ENCODE data around the gene AOC3. TPM values are rescaled to one million over a fixed set of nuclear protein-coding genes. Genes with fewer than 3 reads are reported as not detected.

Gene AOC3, protein sequence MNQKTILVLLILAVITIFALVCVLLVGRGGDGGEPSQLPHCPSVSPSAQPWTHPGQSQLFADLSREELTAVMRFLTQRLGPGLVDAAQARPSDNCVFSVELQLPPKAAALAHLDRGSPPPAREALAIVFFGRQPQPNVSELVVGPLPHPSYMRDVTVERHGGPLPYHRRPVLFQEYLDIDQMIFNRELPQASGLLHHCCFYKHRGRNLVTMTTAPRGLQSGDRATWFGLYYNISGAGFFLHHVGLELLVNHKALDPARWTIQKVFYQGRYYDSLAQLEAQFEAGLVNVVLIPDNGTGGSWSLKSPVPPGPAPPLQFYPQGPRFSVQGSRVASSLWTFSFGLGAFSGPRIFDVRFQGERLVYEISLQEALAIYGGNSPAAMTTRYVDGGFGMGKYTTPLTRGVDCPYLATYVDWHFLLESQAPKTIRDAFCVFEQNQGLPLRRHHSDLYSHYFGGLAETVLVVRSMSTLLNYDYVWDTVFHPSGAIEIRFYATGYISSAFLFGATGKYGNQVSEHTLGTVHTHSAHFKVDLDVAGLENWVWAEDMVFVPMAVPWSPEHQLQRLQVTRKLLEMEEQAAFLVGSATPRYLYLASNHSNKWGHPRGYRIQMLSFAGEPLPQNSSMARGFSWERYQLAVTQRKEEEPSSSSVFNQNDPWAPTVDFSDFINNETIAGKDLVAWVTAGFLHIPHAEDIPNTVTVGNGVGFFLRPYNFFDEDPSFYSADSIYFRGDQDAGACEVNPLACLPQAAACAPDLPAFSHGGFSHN
- total RNA-seq (40.6 TPM), polyA plus RNA-seq (ENCODE audit: insufficient read depth, low read depth, low replicate concordance) (15.1 TPM)
- long read RNA-seq, donor 1, full-length matches to known transcripts: 1 of 1 reads
- long read RNA-seq, donor 1, partial matches to known transcripts: 0 of 1 reads
- long read RNA-seq, donor 1, other reads (novel, unspliced or antisense): 0 of 1 reads
- long read RNA-seq, donor 2: 0 reads
- long read RNA-seq, donor 3: 0 reads
- long read RNA-seq, donor 4: 0 reads
- long read RNA-seq, donor 5, full-length matches to known transcripts: 1 of 1 reads
- long read RNA-seq, donor 5, partial matches to known transcripts: 0 of 1 reads
- long read RNA-seq, donor 5, other reads (novel, unspliced or antisense): 0 of 1 reads
- long read RNA-seq, donor 6: 0 reads
- long read RNA-seq, donor 7, full-length matches to known transcripts: 5 of 16 reads
- long read RNA-seq, donor 7, partial matches to known transcripts: 2 of 16 reads
- long read RNA-seq, donor 7, other reads (novel, unspliced or antisense): 9 of 16 reads
- long read RNA-seq, donor 8: 0 reads
- long read RNA-seq, donor 9, full-length matches to known transcripts: 2 of 2 reads
- long read RNA-seq, donor 9, partial matches to known transcripts: 0 of 2 reads
- long read RNA-seq, donor 9, other reads (novel, unspliced or antisense): 0 of 2 reads
- long read RNA-seq, donor 10: 0 reads

DNA sequence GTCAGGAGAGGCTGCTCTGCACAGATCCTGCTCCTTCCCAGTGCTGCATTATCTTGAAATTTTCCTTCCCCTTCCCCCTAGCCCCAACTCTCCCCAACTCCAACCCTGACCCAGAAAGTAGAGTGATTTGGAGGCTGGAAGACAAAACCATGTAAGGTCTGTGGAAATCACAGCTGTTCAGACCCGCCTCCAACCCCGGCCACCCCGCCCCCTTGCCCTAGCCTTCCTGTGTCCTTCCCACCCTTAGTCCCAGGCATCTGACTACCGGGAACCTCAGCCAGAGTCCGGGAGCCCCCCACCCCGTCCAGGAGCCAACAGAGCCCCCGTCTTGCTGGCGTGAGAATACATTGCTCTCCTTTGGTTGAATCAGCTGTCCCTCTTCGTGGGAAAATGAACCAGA lies at the start of gene AOC3:
TSS of gene AOC3 (plus strand) at position 246 of the 400 bp plus-strand sequence. CDS start at position 391, 145 bp downstream.
- FAIRE-seq: no peak
- H3K36me3 ChIP-seq (ENCODE audit: control insufficient read depth in 2 of 3, insufficient read depth in 3 of 3, low read length in 3 of 3): no peaks in the 10 kb centered on the region
- H3K9ac ChIP-seq (ENCODE audit: low read length in 3 of 3): no peak within 1 kb of the TSS
- peak within 1 kb of the TSS in 1 of 3 donors; percentile 37 for H3K4me3 ChIP-seq (ENCODE audit: low read length in 3 of 3)
- H3K9me3 ChIP-seq (ENCODE audit: control insufficient read depth in 2 of 3, insufficient read depth in 1 of 3, low read length in 3 of 3): no peaks in the 10 kb centered on the region
- TF ChIP-seq, protein P1, sequence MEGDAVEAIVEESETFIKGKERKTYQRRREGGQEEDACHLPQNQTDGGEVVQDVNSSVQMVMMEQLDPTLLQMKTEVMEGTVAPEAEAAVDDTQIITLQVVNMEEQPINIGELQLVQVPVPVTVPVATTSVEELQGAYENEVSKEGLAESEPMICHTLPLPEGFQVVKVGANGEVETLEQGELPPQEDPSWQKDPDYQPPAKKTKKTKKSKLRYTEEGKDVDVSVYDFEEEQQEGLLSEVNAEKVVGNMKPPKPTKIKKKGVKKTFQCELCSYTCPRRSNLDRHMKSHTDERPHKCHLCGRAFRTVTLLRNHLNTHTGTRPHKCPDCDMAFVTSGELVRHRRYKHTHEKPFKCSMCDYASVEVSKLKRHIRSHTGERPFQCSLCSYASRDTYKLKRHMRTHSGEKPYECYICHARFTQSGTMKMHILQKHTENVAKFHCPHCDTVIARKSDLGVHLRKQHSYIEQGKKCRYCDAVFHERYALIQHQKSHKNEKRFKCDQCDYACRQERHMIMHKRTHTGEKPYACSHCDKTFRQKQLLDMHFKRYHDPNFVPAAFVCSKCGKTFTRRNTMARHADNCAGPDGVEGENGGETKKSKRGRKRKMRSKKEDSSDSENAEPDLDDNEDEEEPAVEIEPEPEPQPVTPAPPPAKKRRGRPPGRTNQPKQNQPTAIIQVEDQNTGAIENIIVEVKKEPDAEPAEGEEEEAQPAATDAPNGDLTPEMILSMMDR (IDR thresholded peaks at IDR 0.05; ENCODE audit: borderline replicate concordance, extremely low read depth, insufficient read depth): no peak
- H3K27ac ChIP-seq (ENCODE audit: low read depth in 2 of 2, low read length in 2 of 2): no peak within 1 kb of the TSS
- DNase-seq: peak in 2 of 5 donors; percentile 41 to 92
- H3K27me3 ChIP-seq (ENCODE audit: control insufficient read depth, insufficient read depth, low read length): no peaks in the 10 kb centered on the region
- intact Hi-C loops (cut with DNase I): no loop called here
- H3K4me1 ChIP-seq (ENCODE audit: control insufficient read depth in 2 of 3, insufficient read depth in 2 of 3, low read depth in 1 of 3, low read length in 3 of 3): peaks cover 4 to 23% (median 9%) of the 10 kb centered on the region in 3 donors

DNA sequence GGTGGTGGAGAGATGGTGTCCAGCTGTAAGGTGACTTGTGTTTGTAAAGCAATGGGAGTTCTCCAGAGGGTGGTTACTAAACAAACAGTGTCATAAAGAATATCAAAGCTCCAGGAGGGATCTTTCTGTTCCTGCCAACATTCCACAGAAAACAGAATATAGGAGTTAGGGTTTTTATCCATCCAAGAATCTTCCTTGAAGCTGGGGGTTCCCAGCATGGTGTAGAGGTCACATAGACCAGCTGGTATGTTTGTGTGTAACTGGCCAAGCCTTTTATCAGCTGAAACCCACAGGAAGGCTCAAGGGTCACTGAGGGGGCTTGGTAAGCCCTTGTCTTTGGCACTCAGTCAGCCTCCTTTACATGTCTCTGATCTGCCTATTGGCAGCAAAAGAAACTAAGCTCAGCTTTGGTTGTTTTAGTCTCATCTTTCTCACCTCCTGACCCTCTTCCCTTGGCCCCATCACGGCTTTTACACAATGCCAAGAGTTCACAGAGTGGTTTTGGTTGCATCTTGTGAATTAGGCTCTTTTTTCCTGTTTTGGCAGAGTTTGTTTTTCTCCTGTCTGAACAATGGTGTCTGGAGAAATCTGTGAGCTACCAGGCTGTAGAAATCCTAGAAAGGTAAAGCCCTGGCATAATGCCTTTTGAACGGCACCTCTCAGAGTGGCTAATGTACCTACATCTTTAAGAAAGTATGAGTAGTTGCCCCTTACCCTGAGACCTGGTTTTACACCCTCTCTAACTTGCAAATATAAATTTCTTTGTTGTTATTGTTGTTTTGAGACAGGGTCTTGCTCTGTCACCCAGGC lies 47.7 kb upstream of the AOC3 start:
- H3K9ac ChIP-seq (ENCODE audit: low read length in 3 of 3): no peak overlapping the region
- TF ChIP-seq, protein P1 (IDR thresholded peaks at IDR 0.05; ENCODE audit: borderline replicate concordance, extremely low read depth, insufficient read depth): no peak
- H3K27me3 ChIP-seq (ENCODE audit: control insufficient read depth, insufficient read depth, low read length): no peaks in the 10 kb centered on the region
- peaks cover 2 to 8% (median 7%) of the 10 kb centered on the region in 3 donors for H3K4me1 ChIP-seq (ENCODE audit: control insufficient read depth in 2 of 3, insufficient read depth in 2 of 3, low read depth in 1 of 3, low read length in 3 of 3)
- no peak for FAIRE-seq
- H3K4me3 ChIP-seq (ENCODE audit: low read length in 3 of 3): no peak overlapping the region
- DNase-seq: peak in 2 of 5 donors; percentile 51 to 62
- no peaks in the 10 kb centered on the region for H3K36me3 ChIP-seq (ENCODE audit: control insufficient read depth in 2 of 3, insufficient read depth in 3 of 3, low read length in 3 of 3)
- H3K27ac ChIP-seq (ENCODE audit: low read depth in 2 of 2, low read length in 2 of 2): peak overlapping the region; percentile 47 to 48
- intact Hi-C loops (cut with DNase I): no loop called here
- no peaks in the 10 kb centered on the region for H3K9me3 ChIP-seq (ENCODE audit: control insufficient read depth in 2 of 3, insufficient read depth in 1 of 3, low read length in 3 of 3)

DNA sequence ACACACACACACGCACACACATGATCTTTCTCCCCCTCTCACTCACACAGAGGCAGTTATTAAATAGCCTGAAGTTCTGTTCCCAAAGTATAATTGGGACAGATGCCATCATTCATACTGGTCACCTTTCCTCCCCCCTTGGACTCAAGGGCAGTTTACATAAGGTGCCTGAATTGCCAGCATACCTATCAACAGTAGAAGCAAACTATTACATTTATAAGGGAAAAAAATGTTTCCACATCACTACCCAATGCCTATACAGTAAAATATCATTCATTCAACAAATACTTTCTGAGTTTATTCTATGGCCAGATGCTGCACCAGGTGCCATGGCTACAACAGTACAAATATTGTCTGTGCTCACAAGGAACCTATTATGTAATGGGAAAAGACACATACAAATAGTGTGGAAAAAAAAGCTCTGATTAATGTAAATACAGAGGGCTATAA lies 46.1 kb upstream of the AOC3 start:
- DNase-seq: peak in 1 of 5 donors; percentile 47
- intact Hi-C loops (cut with DNase I): no loop called here
- no peaks in the 10 kb centered on the region for H3K36me3 ChIP-seq (ENCODE audit: control insufficient read depth in 2 of 3, insufficient read depth in 3 of 3, low read length in 3 of 3)
- FAIRE-seq: no peak
- peak overlapping the region in 1 of 3 donors; percentile 36 for H3K9ac ChIP-seq (ENCODE audit: low read length in 3 of 3)
- no peaks in the 10 kb centered on the region for H3K27me3 ChIP-seq (ENCODE audit: control insufficient read depth, insufficient read depth, low read length)
- TF ChIP-seq, protein P1 (IDR thresholded peaks at IDR 0.05; ENCODE audit: borderline replicate concordance, extremely low read depth, insufficient read depth): no peak
- H3K9me3 ChIP-seq (ENCODE audit: control insufficient read depth in 2 of 3, insufficient read depth in 1 of 3, low read length in 3 of 3): no peaks in the 10 kb centered on the region
- peak overlapping the region; percentile 48 to 73 for H3K27ac ChIP-seq (ENCODE audit: low read depth in 2 of 2, low read length in 2 of 2)
- peak overlapping the region in 1 of 3 donors; percentile 2 for H3K4me3 ChIP-seq (ENCODE audit: low read length in 3 of 3)
- H3K4me1 ChIP-seq (ENCODE audit: control insufficient read depth in 2 of 3, insufficient read depth in 2 of 3, low read depth in 1 of 3, low read length in 3 of 3): peaks cover 2 to 5% (median 3%) of the 10 kb centered on the region in 3 donors
